GM12878 (cell line): ENCODE results near the gene KHDRBS2. TPM values are rescaled to one million over a fixed set of nuclear protein-coding genes. Genes with fewer than 3 reads are reported as not detected.

ENCODE experiments used
- ATAC-seq: fragments of 200-7000 bp; cut with Tn5 transposase; 3 replicates; pipeline ENCODE4 v1.9.1; 2020; ENCODE audit warnings: mild to moderate bottlenecking, moderate library complexity
- BruUV-seq: library from RNA; stranded (reverse); fragments of 400-500 nt; replicated peaks from 2 replicates; lab custom pipeline; 2021; lab: Mats Ljungman, UMichigan
- CTCF ChIA-PET: fragments of 300-600 bp; sonication (Branson Sonifier 250); formaldehyde crosslinking; extraction: SDS; loops from one replicate; lab custom pipeline; 2021; ENCODE audit warnings: inconsistent platforms; lab: Yijun Ruan, JAX
- POLR2A ChIA-PET: fragments of 350-600 bp; formaldehyde crosslinking; extraction: SDS; loops from one replicate; lab custom pipeline; 2021; ENCODE audit warnings: inconsistent platforms; lab: Charles Lee
- RAD21 ChIA-PET: fragments of 300-600 bp; sonication (Branson Sonifier 250); formaldehyde crosslinking; loops from one replicate; lab custom pipeline; 2023; ENCODE audit warnings: antibody characterized with exemption; ENCODE audit not compliant: unreplicated experiment; lab: Charles Lee
- SMC1A ChIA-PET: fragments of 300-600 bp; sonication (Branson Sonifier 250); formaldehyde crosslinking; loops from one replicate; lab custom pipeline; 2023; ENCODE audit not compliant: unreplicated experiment, uncharacterized antibody; lab: Charles Lee
- DNase-seq: peaks from one replicate; pipeline ENCODE4 v3.0.0-alpha.2; 2011; ENCODE audit warnings: low read depth, low spot score
- FAIRE-seq: peaks from 3 replicates; lab custom pipeline; 2011; peaks lifted over from hg19 to GRCh38; lab: Jason Lieb, UNC
- H2AFZ ChIP-seq: 2 replicates; pipeline ENCODE4 v1.6.0; 2011; ENCODE audit warnings: low read depth, low read length, control low read depth; ENCODE audit not compliant: control insufficient read depth
- H3K27ac ChIP-seq: 2 replicates; pipeline ENCODE4 v1.5.1; 2011; ENCODE audit warnings: control low read depth; ENCODE audit not compliant: control insufficient read depth, insufficient read depth
- H3K27me3 ChIP-seq, 2 experiments: replicated peaks in 1 of 2; 2 replicates each; pipeline versions ENCODE4 v1.6.0 to v1.6.1; 2011; ENCODE audit warnings: low read length in 1 of 2; ENCODE audit not compliant: control insufficient read depth in 2 of 2, insufficient read depth in 2 of 2
- H3K36me3 ChIP-seq, 2 experiments: 2 replicates each; pipeline ENCODE4 v1.5.1; 2011; ENCODE audit warnings: low read length in 1 of 2; ENCODE audit not compliant: control insufficient read depth in 2 of 2, insufficient read depth in 2 of 2
- H3K4me1 ChIP-seq: 2 replicates; pipeline ENCODE4 v1.6.1; 2011; ENCODE audit warnings: mild to moderate bottlenecking, low read length, moderate library complexity, mixed read lengths; ENCODE audit not compliant: control insufficient read depth, insufficient read depth
- H3K4me2 ChIP-seq: 2 replicates; pipeline ENCODE4 v1.6.0; 2011; ENCODE audit warnings: control low read depth; ENCODE audit not compliant: control insufficient read depth, insufficient read depth
- H3K4me3 ChIP-seq: fragments of 200-600 bp; sonication (generic); 2 replicates; pipeline ENCODE4 v1.5.1; 2016
- H3K79me2 ChIP-seq: 2 replicates; pipeline ENCODE4 v1.6.0; 2011; ENCODE audit warnings: low read length; ENCODE audit not compliant: control insufficient read depth, insufficient read depth
- H3K9ac ChIP-seq: 2 replicates; pipeline ENCODE4 v1.8.0; 2011; ENCODE audit warnings: low read length, control low read depth, mixed read lengths; ENCODE audit not compliant: control insufficient read depth, insufficient read depth
- H3K9me3 ChIP-seq: replicated peaks from 3 replicates; pipeline ENCODE4 v1.5.1; 2011; ENCODE audit warnings: mild to moderate bottlenecking, low read length; ENCODE audit not compliant: control insufficient read depth, insufficient read depth
- H4K20me1 ChIP-seq: 2 replicates; pipeline ENCODE4 v1.6.0; 2011; ENCODE audit not compliant: control insufficient read depth, insufficient read depth
- ASH2L ChIP-seq: fragments of 300-600, 200-600 bp; sonication (generic); IDR thresholded peaks from 2 replicates; pipeline ENCODE4 v1.6.1; 2017; ENCODE audit warnings: low read depth, mild to moderate bottlenecking, borderline replicate concordance
- BHLHE40 ChIP-seq, 2 experiments: fragments of 450-650 bp in 1 of 2; IDR thresholded peaks; 2 replicates each; pipeline ENCODE4 v1.6.1; 2011 to 2017; ENCODE audit warnings: low read depth in 2 of 2, borderline replicate concordance in 1 of 2, improper control_type of control experiment in 1 of 2, low read length in 1 of 2, mild to moderate bottlenecking in 1 of 2
- BRCA1 ChIP-seq: IDR thresholded peaks from 2 replicates; pipeline ENCODE4 v1.6.1; 2011; ENCODE audit warnings: low read depth, low read length, improper control_type of control experiment
- E2F4 ChIP-seq: IDR thresholded peaks from 2 replicates; pipeline ENCODE4 v1.6.1; 2012; ENCODE audit warnings: low read depth, low read length, improper control_type of control experiment
- HDGF ChIP-seq: fragments of 450-650 bp; IDR thresholded peaks from 2 replicates; pipeline ENCODE4 v1.6.1; 2016; ENCODE audit warnings: antibody characterized with exemption
- JUNB ChIP-seq: IDR thresholded peaks from 2 replicates; pipeline ENCODE4 v1.6.1; 2016; ENCODE audit warnings: antibody characterized with exemption, mild to moderate bottlenecking
- KLF5 ChIP-seq: fragments of 450-650 bp; IDR thresholded peaks from 2 replicates; pipeline ENCODE4 v1.6.1; 2014; ENCODE audit warnings: mild to moderate bottlenecking; ENCODE audit not compliant: partially characterized antibody
- NKRF ChIP-seq: fragments of 450-650 bp; conservative IDR thresholded peaks from 2 replicates; pipeline ENCODE4 v1.6.1; 2017; ENCODE audit warnings: mild to moderate bottlenecking, moderate library complexity
- PAX8 ChIP-seq: fragments of 450-650 bp; IDR thresholded peaks from 2 replicates; pipeline ENCODE4 v1.6.1; 2017; ENCODE audit warnings: mild to moderate bottlenecking, moderate library complexity
- POLR2A ChIP-seq: IDR thresholded peaks from 2 replicates; pipeline ENCODE4 v1.6.1; 2011; ENCODE audit warnings: low read depth, mild to moderate bottlenecking, low read length
- RAD21 ChIP-seq: IDR thresholded peaks from 2 replicates; pipeline ENCODE4 v1.6.1; 2011; ENCODE audit warnings: mild to moderate bottlenecking, low read depth, low read length, moderate library complexity; ENCODE audit not compliant: insufficient read depth
- RBBP5 ChIP-seq: fragments of 200-600 bp; sonication (generic); conservative IDR thresholded peaks from 2 replicates; pipeline ENCODE4 v1.6.1; 2016
- SIN3A ChIP-seq: IDR thresholded peaks from 2 replicates; pipeline ENCODE4 v1.6.1; 2012; ENCODE audit warnings: low read depth, low read length, improper control_type of control experiment
- SMAD5 ChIP-seq: IDR thresholded peaks from 2 replicates; pipeline ENCODE4 v1.6.1; 2016; ENCODE audit warnings: antibody characterized with exemption, low read depth
- STAT3 ChIP-seq: IDR thresholded peaks from 2 replicates; pipeline ENCODE4 v1.6.1; 2011; ENCODE audit warnings: low read depth, low read length, improper control_type of control experiment
- SUZ12 ChIP-seq: fragments of 200-600 bp; sonication (generic); IDR thresholded peaks from one replicate; pipeline ENCODE4 v1.6.1; 2018; ENCODE audit warnings: antibody characterized with exemption, mild to moderate bottlenecking; ENCODE audit not compliant: unreplicated experiment
- TCF3 ChIP-seq: IDR thresholded peaks from 2 replicates; pipeline ENCODE4 v1.6.1; 2012; ENCODE audit warnings: low read depth, mild to moderate bottlenecking, low read length, borderline replicate concordance; ENCODE audit not compliant: insufficient read depth
- TCF7 ChIP-seq: IDR thresholded peaks from 2 replicates; pipeline ENCODE4 v1.6.1; 2014; ENCODE audit warnings: antibody characterized with exemption, borderline replicate concordance
- ZNF24 ChIP-seq: fragments of 450-650 bp; IDR thresholded peaks from 2 replicates; pipeline ENCODE4 v1.6.1; 2017; ENCODE audit warnings: antibody characterized with exemption, mild to moderate bottlenecking
- ZNF687 ChIP-seq: fragments of 450-650 bp; IDR thresholded peaks from 2 replicates; pipeline ENCODE4 v1.6.1; 2017; ENCODE audit warnings: mild to moderate bottlenecking, moderate library complexity
- WGBS: methylation state at CpG from one replicate; pipeline ENCODE4 v1.1.6; 2016; ENCODE audit warnings: low lambda C conversion rate; ENCODE audit not compliant: insufficient replicate concordance, insufficient coverage; ENCODE audit errors: missing lambda C conversion rate; 5-methylcytosine and 5-hydroxymethylcytosine counted together
- in situ Hi-C: fragments of 300-500 bp; cut with MboI; formaldehyde crosslinking; loops from 9 replicates; pipeline ENCODE4 v1.14.3; 2018; ENCODE audit warnings: mixed read lengths
- intact Hi-C: fragments of 100-400 bp; cut with micrococcal nuclease; formaldehyde crosslinking; loops from one replicate; pipeline ENCODE4 v1.14.2; 2022; ENCODE audit not compliant: unreplicated experiment
- polyA plus RNA-seq, 11 experiments: library from polyadenylated mRNA; depleted of rRNA in 4 of 11; unstranded in 6 of 11; stranded (reverse) in 5 of 11; fragments of >200 nt; fragmentation: Nextera tagmentation in 4 of 11; fragmentation: Illumina TruSeq in 1 of 11; extraction: Ambion mirVana in 4 of 11; extraction: Trizol in 1 of 11; gene quantifications; 1 replicate in 1 of 11; 2 replicates in 10 of 11; pipeline versions ENCODE4 v1.2.1 to v1.2.3, GENCODE V29; 2011 to 2016; ENCODE audit warnings: inconsistent platforms in 2 of 11, missing spikeins in 2 of 11, low read depth in 1 of 11
- total RNA-seq, 4 experiments: library from RNA; depleted of rRNA in 3 of 4; stranded (reverse); fragments of >200 nt in 3 of 4; fragmentation: Illumina TruSeq in 1 of 4; extraction: Trizol in 1 of 4; gene quantifications; 2 replicates each; pipeline versions ENCODE4 v1.2.1 to v1.2.3, GENCODE V29; 2013 to 2021

KHDRBS2 gene
- total and polyA plus RNA-seq, 10 of the 15 experiments (the other 5 are each of a cell fraction or from before 2014, with no cell fraction given): 0.11 to 0.56 TPM; not detected in 8

DNA sequence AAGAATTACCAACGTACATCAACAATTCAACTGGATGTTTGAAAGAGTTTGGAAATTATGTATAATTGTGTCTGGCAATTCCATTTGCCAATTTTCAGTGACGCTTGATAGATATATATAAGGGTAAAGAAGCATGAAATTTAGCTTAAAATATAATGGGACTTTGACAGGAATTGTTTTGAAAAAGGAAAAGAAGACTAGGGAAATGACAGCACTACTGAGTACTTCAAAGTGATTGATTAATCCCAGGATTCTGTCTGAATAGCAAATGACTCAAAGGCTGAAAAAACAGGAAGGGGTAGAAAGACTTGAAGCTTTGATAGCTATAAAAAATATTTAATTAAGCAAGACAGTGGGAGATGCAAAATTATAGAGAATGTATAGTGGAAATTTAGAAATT is 200.0 kb downstream of the KHDRBS2 start (continued):
- TF ChIP-seq BHLHE40 (IDR thresholded peaks at IDR 0.05; ENCODE audit: borderline replicate concordance in 1 of 2, low read depth in 2 of 2, low read length in 1 of 2) (no peak), HDGF (no peak), BRCA1 (no peak), TCF3 (no peak), TCF7 (no peak), JUNB (no peak)

- no peak for FAIRE-seq
- in situ Hi-C loops: no loop called here
- ChIA-PET SMC1A (no interaction called here), POLR2A (no interaction called here), RAD21 (no interaction called here), CTCF (no interaction called here)
- intact Hi-C loops: no loop called here
- no peaks in the 10 kb centered on the region for H4K20me1 ChIP-seq
- H3K79me2 ChIP-seq: no peaks in the 10 kb centered on the region
- no peaks in the 10 kb centered on the region for H3K36me3 ChIP-seq
- no peak overlapping the region for H3K4me2 ChIP-seq
- no peak overlapping the region for H3K9ac ChIP-seq
- WGBS: 43% methylated on average over 2 of the region's 2 CpGs
- H2AFZ ChIP-seq: no peak overlapping the region
- no peaks in the 10 kb centered on the region for H3K9me3 ChIP-seq
- H3K4me1 ChIP-seq: no peaks in the 10 kb centered on the region
- no peak overlapping the region for H3K4me3 ChIP-seq
- no peaks in the 10 kb centered on the region for H3K27me3 ChIP-seq
- no peak overlapping the region for H3K27ac ChIP-seq
- no peak for ATAC-seq
- no TSS peak for BruUV-seq
- DNase-seq: no peak
- no peak for TF ChIP-seq RBBP5
- no peak for TF ChIP-seq SIN3A
- TF ChIP-seq POLR2A: no peak
- TF ChIP-seq ZNF24: no peak
- no peak for TF ChIP-seq STAT3
- no peak for TF ChIP-seq RAD21
- no peak for TF ChIP-seq E2F4
- TF ChIP-seq KLF5: no peak
- TF ChIP-seq ZNF687: no peak
- TF ChIP-seq NKRF: no peak
- no peak for TF ChIP-seq SMAD5
- TF ChIP-seq PAX8: no peak
- TF ChIP-seq SUZ12: no peak
- no peak for TF ChIP-seq ASH2L
Observed at GRCh38 chr6:62075869-62076268, 210.2 kb downstream of the KHDRBS2 start.
